ENCODE results near the gene SCNN1G.

SCNN1G gene

GRCh38 chr16:23160574-23160973 is 22.0 kb upstream of the SCNN1G start:
- no peak for ATAC-seq
- TF ChIP-seq ZFP30 (CRISPR knock-in tag; IDR thresholded peaks at IDR 0.05): no peak
- no peak for TF ChIP-seq ZFP3 (CRISPR knock-in tag; IDR thresholded peaks at IDR 0.05)
- no peak for TF ChIP-seq CSRNP3 (CRISPR knock-in tag; IDR thresholded peaks at IDR 0.05)
- no peak for TF ChIP-seq OSR1 (CRISPR knock-in tag; IDR thresholded peaks at IDR 0.05)

DNA sequence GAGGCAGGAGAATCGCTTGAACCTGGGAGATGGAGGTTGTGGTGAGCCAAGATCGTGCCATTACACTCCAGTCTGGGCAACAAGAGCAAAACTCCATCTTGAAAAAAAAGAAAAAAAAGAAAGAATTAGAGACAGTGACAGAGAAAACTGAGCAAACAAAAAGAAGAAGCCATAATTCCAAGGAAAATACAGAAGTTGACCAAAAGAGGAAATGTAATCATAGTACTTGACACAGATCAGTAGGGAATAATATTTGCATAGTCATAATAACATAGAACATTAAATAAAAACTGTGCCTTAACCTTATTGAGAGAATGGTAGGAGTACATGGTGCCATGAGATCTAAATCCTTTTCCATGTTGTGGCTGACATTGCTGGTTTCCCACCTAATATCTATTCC is 18.6 kb upstream of the SCNN1G start:
- TF ChIP-seq PATZ1 (CRISPR knock-in tag; IDR thresholded peaks at IDR 0.05; ENCODE audit: borderline replicate concordance) (no peak), GLIS3 (CRISPR knock-in tag; IDR thresholded peaks at IDR 0.05) (no peak), RARB (CRISPR knock-in tag; IDR thresholded peaks at IDR 0.05) (no peak), TOX (CRISPR knock-in tag; IDR thresholded peaks at IDR 0.05; ENCODE audit: borderline replicate concordance) (no peak), ZFP30 (CRISPR knock-in tag; IDR thresholded peaks at IDR 0.05) (no peak), ESRRG (CRISPR knock-in tag; IDR thresholded peaks at IDR 0.05) (no peak), TCF4 (CRISPR knock-in tag; IDR thresholded peaks at IDR 0.05; ENCODE audit: borderline replicate concordance) (no peak)
- TF ChIP-seq, protein P1, sequence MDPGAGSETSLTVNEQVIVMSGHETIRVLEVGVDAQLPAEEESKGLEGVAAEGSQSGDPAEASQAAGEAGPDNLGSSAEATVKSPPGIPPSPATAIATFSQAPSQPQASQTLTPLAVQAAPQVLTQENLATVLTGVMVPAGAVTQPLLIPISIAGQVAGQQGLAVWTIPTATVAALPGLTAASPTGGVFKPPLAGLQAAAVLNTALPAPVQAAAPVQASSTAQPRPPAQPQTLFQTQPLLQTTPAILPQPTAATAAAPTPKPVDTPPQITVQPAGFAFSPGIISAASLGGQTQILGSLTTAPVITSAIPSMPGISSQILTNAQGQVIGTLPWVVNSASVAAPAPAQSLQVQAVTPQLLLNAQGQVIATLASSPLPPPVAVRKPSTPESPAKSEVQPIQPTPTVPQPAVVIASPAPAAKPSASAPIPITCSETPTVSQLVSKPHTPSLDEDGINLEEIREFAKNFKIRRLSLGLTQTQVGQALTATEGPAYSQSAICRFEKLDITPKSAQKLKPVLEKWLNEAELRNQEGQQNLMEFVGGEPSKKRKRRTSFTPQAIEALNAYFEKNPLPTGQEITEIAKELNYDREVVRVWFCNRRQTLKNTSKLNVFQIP (CRISPR knock-in tag; IDR thresholded peaks at IDR 0.05; ENCODE audit: borderline replicate concordance, low read depth): no peak
- TF ChIP-seq, protein P2, sequence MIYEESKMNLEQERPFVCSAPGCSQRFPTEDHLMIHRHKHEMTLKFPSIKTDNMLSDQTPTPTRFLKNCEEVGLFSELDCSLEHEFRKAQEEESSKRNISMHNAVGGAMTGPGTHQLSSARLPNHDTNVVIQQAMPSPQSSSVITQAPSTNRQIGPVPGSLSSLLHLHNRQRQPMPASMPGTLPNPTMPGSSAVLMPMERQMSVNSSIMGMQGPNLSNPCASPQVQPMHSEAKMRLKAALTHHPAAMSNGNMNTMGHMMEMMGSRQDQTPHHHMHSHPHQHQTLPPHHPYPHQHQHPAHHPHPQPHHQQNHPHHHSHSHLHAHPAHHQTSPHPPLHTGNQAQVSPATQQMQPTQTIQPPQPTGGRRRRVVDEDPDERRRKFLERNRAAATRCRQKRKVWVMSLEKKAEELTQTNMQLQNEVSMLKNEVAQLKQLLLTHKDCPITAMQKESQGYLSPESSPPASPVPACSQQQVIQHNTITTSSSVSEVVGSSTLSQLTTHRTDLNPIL (CRISPR knock-in tag; IDR thresholded peaks at IDR 0.05; ENCODE audit: low read depth): no peak
- TF ChIP-seq, protein P3, sequence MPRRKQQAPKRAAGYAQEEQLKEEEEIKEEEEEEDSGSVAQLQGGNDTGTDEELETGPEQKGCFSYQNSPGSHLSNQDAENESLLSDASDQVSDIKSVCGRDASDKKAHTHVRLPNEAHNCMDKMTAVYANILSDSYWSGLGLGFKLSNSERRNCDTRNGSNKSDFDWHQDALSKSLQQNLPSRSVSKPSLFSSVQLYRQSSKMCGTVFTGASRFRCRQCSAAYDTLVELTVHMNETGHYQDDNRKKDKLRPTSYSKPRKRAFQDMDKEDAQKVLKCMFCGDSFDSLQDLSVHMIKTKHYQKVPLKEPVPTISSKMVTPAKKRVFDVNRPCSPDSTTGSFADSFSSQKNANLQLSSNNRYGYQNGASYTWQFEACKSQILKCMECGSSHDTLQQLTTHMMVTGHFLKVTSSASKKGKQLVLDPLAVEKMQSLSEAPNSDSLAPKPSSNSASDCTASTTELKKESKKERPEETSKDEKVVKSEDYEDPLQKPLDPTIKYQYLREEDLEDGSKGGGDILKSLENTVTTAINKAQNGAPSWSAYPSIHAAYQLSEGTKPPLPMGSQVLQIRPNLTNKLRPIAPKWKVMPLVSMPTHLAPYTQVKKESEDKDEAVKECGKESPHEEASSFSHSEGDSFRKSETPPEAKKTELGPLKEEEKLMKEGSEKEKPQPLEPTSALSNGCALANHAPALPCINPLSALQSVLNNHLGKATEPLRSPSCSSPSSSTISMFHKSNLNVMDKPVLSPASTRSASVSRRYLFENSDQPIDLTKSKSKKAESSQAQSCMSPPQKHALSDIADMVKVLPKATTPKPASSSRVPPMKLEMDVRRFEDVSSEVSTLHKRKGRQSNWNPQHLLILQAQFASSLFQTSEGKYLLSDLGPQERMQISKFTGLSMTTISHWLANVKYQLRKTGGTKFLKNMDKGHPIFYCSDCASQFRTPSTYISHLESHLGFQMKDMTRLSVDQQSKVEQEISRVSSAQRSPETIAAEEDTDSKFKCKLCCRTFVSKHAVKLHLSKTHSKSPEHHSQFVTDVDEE (CRISPR knock-in tag; IDR thresholded peaks at IDR 0.05): no peak
- ATAC-seq: no peak

DNA sequence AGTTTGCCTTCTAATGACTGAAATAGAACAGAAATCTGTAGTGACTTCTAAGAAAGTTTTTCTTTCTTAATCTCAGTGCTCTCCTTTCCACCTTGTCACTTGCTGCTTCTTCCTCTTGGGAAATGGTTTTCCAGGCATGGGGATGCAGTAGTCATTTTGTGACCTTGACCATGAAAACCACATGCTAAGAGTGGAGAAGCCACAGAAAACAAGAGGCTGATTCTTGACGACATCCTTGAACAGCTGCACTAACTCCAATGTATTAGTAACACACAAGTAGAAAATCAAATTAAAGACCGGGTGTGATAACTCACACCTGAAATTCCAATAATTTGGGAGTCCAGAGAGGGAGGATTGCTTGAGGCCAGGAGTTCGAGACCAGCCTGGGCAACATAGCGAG is 17.8 kb upstream of the SCNN1G start:
- TF ChIP-seq RARB (CRISPR knock-in tag; IDR thresholded peaks at IDR 0.05): no peak
- no peak for TF ChIP-seq TCF4 (CRISPR knock-in tag; IDR thresholded peaks at IDR 0.05; ENCODE audit: borderline replicate concordance)
- no peak for TF ChIP-seq CSDC2 (CRISPR knock-in tag; IDR thresholded peaks at IDR 0.05)
- TF ChIP-seq BACH2 (CRISPR knock-in tag; IDR thresholded peaks at IDR 0.05; ENCODE audit: borderline replicate concordance): no peak
- no peak for TF ChIP-seq TOX (CRISPR knock-in tag; IDR thresholded peaks at IDR 0.05; ENCODE audit: borderline replicate concordance)
- TF ChIP-seq ZFP3 (CRISPR knock-in tag; IDR thresholded peaks at IDR 0.05): no peak
- no peak for TF ChIP-seq ESRRG (CRISPR knock-in tag; IDR thresholded peaks at IDR 0.05)
- TF ChIP-seq ZNF565 (CRISPR knock-in tag; conservative IDR thresholded peaks at IDR 0.05; ENCODE audit: low read depth): no peak
- TF ChIP-seq, protein P1 (CRISPR knock-in tag; IDR thresholded peaks at IDR 0.05; ENCODE audit: borderline replicate concordance, low read depth): no peak
- TF ChIP-seq ZFP30 (CRISPR knock-in tag; IDR thresholded peaks at IDR 0.05): no peak
- TF ChIP-seq OSR1 (CRISPR knock-in tag; IDR thresholded peaks at IDR 0.05): no peak
- no peak for TF ChIP-seq PATZ1 (CRISPR knock-in tag; IDR thresholded peaks at IDR 0.05; ENCODE audit: borderline replicate concordance)
- TF ChIP-seq, protein P2 (CRISPR knock-in tag; IDR thresholded peaks at IDR 0.05; ENCODE audit: low read depth): no peak
- ATAC-seq: no peak
